IMR-90 (cell line): ENCODE results near the gene COG4. TPM values are rescaled to one million over a fixed set of nuclear protein-coding genes. Genes with fewer than 3 reads are reported as not detected.

ENCODE experiments used
- ATAC-seq: fragments of 200-7000 bp; cut with Tn5 transposase; 2 replicates; pipeline ENCODE4 v1.9.1; 2020; ENCODE audit warnings: low read depth, mild to moderate bottlenecking, moderate library complexity
- BruUV-seq: library from RNA; stranded (reverse); fragments of 400-500 nt; replicated peaks from 2 replicates; lab custom pipeline; 2021; lab: Mats Ljungman, UMichigan
- CTCF ChIA-PET: fragments of 300-600 bp; formaldehyde crosslinking; extraction: SDS; loops from one replicate; lab custom pipeline; 2021; ENCODE audit warnings: antibody characterized with exemption; lab: Yijun Ruan, JAX
- POLR2A ChIA-PET: fragments of 300-600 bp; sonication (Branson Sonifier 250); formaldehyde crosslinking; loops from one replicate; lab custom pipeline; 2022; ENCODE audit warnings: antibody characterized with exemption; ENCODE audit not compliant: unreplicated experiment; lab: Charles Lee
- DNase-seq: peaks from one replicate; pipeline ENCODE4 v3.0.0; 2013
- H2AFZ ChIP-seq: replicated peaks from 2 replicates; pipeline ENCODE3; 2013; ENCODE audit warnings: low read length, mild to moderate bottlenecking; ENCODE audit not compliant: poor library complexity
- H2AK5ac ChIP-seq: 2 replicates; pipeline ENCODE4 v1.6.1; 2013; ENCODE audit warnings: low read depth, low read length, inconsistent platforms
- H2AK9ac ChIP-seq: replicated peaks from 2 replicates; pipeline ENCODE3; 2013; ENCODE audit warnings: mild to moderate bottlenecking, low read depth, low read length, moderate library complexity; ENCODE audit not compliant: poor library complexity
- H2BK120ac ChIP-seq: 2 replicates; pipeline ENCODE4 v1.6.1; 2013; ENCODE audit warnings: low read depth, low read length, inconsistent platforms
- H2BK15ac ChIP-seq: 3 replicates; pipeline ENCODE4 v1.6.1; 2013; ENCODE audit warnings: low read depth, low read length, inconsistent platforms
- H2BK20ac ChIP-seq: 2 replicates; pipeline ENCODE4 v1.6.1; 2013; ENCODE audit warnings: low read depth, mild to moderate bottlenecking, inconsistent platforms, low read length, moderate library complexity
- H2BK5ac ChIP-seq: 2 replicates; pipeline ENCODE4 v1.6.1; 2013; ENCODE audit warnings: mild to moderate bottlenecking, low read depth, low read length, inconsistent platforms; ENCODE audit not compliant: poor library complexity, severe bottlenecking
- H3K14ac ChIP-seq: replicated peaks from 2 replicates; pipeline ENCODE4 v1.6.1; 2013; ENCODE audit warnings: low read depth, low read length, inconsistent platforms
- H3K18ac ChIP-seq: 2 replicates; pipeline ENCODE4 v1.6.1; 2013; ENCODE audit warnings: low read depth, low read length, control low read depth
- H3K23ac ChIP-seq: 2 replicates; pipeline ENCODE4 v1.6.1; 2013; ENCODE audit warnings: low read depth, low read length, inconsistent platforms
- H3K27ac ChIP-seq: 2 replicates; pipeline ENCODE4 v1.5.1; 2013; ENCODE audit warnings: mild to moderate bottlenecking, control low read depth, low read length; ENCODE audit not compliant: insufficient read depth
- H3K27me3 ChIP-seq: 2 replicates; pipeline ENCODE4 v1.6.1; 2013; ENCODE audit warnings: low read length; ENCODE audit not compliant: control insufficient read depth, insufficient read depth
- H3K36me3 ChIP-seq: 2 replicates; pipeline ENCODE4 v1.6.1; 2013; ENCODE audit warnings: low read length, mixed read lengths; ENCODE audit not compliant: control insufficient read depth, insufficient read depth
- H3K4ac ChIP-seq: 2 replicates; pipeline ENCODE4 v1.6.1; 2013; ENCODE audit warnings: low read depth, low read length, inconsistent platforms
- H3K4me1 ChIP-seq: 2 replicates; pipeline ENCODE4 v1.6.1; 2013; ENCODE audit warnings: low read length, mixed read lengths; ENCODE audit not compliant: control insufficient read depth, insufficient read depth
- H3K4me2 ChIP-seq: 2 replicates; pipeline ENCODE4 v1.6.1; 2013; ENCODE audit warnings: low read depth, mild to moderate bottlenecking, control low read depth, low read length, moderate library complexity
- H3K4me3 ChIP-seq: 2 replicates; pipeline ENCODE4 v1.5.1; 2013; ENCODE audit warnings: low read depth, mild to moderate bottlenecking, control low read depth, low read length, moderate library complexity; ENCODE audit not compliant: insufficient read depth
- H3K56ac ChIP-seq: 2 replicates; pipeline ENCODE4 v1.6.1; 2013; ENCODE audit warnings: low read length, inconsistent platforms; ENCODE audit not compliant: insufficient read depth; ENCODE audit errors: extremely low read depth
- H3K79me1 ChIP-seq, 2 experiments: 2 replicates each; pipeline ENCODE4 v1.6.1; 2013; ENCODE audit warnings: low read length in 2 of 2, inconsistent platforms in 1 of 2, low read depth in 1 of 2
- H3K9ac ChIP-seq: 2 replicates; pipeline ENCODE4 v1.6.1; 2013; ENCODE audit warnings: low read depth, low read length, control low read depth
- H3K9me1 ChIP-seq: 2 replicates; pipeline ENCODE4 v1.6.1; 2013; ENCODE audit warnings: low read length, inconsistent platforms; ENCODE audit not compliant: insufficient read depth
- H3K9me3 ChIP-seq: 2 replicates; pipeline ENCODE4 v1.6.1; 2013; ENCODE audit warnings: low read length; ENCODE audit not compliant: control insufficient read depth, insufficient read depth
- H4K20me1 ChIP-seq: 2 replicates; pipeline ENCODE4 v1.6.1; 2013; ENCODE audit warnings: low read length, inconsistent platforms; ENCODE audit not compliant: insufficient read depth
- H4K5ac ChIP-seq: 2 replicates; pipeline ENCODE4 v1.6.1; 2013; ENCODE audit warnings: mild to moderate bottlenecking, low read depth, low read length, control low read depth
- H4K8ac ChIP-seq, 2 experiments: 2 replicates each; pipeline ENCODE4 v1.6.1; 2013; ENCODE audit warnings: low read depth in 2 of 2, low read length in 2 of 2, control low read depth in 1 of 2, inconsistent platforms in 1 of 2
- H4K91ac ChIP-seq: 2 replicates; pipeline ENCODE4 v1.6.1; 2013; ENCODE audit warnings: low read depth, low read length, inconsistent platforms; ENCODE audit not compliant: insufficient read depth
- BHLHE40 ChIP-seq: fragments of 150-350 bp; IDR thresholded peaks from 2 replicates; pipeline ENCODE4 v1.6.1; 2016; ENCODE audit warnings: mild to moderate bottlenecking, low read depth, low read length
- FOS ChIP-seq: fragments of 150-350 bp; IDR thresholded peaks from 2 replicates; pipeline ENCODE4 v1.6.1; 2016; ENCODE audit warnings: low read depth, low read length
- MAZ ChIP-seq: IDR thresholded peaks from 2 replicates; pipeline ENCODE4 v1.6.1; 2012; ENCODE audit warnings: low read depth, mild to moderate bottlenecking, low read length, improper control_type of control experiment, moderate library complexity, borderline replicate concordance
- MXI1 ChIP-seq: IDR thresholded peaks from 2 replicates; pipeline ENCODE4 v1.6.1; 2012; ENCODE audit warnings: low read depth, mild to moderate bottlenecking, low read length, moderate library complexity, borderline replicate concordance
- NFE2L2 ChIP-seq: fragments of 150-350 bp; IDR thresholded peaks from 2 replicates; pipeline ENCODE4 v1.6.1; 2016; ENCODE audit warnings: low read depth, mild to moderate bottlenecking, low read length
- RCOR1 ChIP-seq: IDR thresholded peaks from 2 replicates; pipeline ENCODE4 v1.6.1; 2012; ENCODE audit warnings: mild to moderate bottlenecking, low read length, improper control_type of control experiment; ENCODE audit not compliant: insufficient replicate concordance
- RFX5 ChIP-seq: IDR thresholded peaks from 2 replicates; pipeline ENCODE4 v1.8.0; 2012; ENCODE audit warnings: low read depth, mild to moderate bottlenecking, low read length, moderate library complexity
- WGBS, 2 experiments: methylation state at CpG; one replicate each; pipeline versions ENCODE4 v1.1.5 to v1.1.7; 2013; ENCODE audit warnings: missing lambda C conversion rate in 2 of 2; ENCODE audit not compliant: insufficient read length in 1 of 2; ENCODE audit errors: extremely low coverage in 2 of 2; 5-methylcytosine and 5-hydroxymethylcytosine counted together
- dilution Hi-C: fragments of 300-500 bp; cut with HindIII; formaldehyde crosslinking; loops from one replicate; pipeline ENCODE4 v1.14.3; 2018; ENCODE audit warnings: low sequenced_read_pairs; ENCODE audit not compliant: unreplicated experiment
- in situ Hi-C: fragments of 300-500 bp; cut with MboI; formaldehyde crosslinking; loops from 3 replicates; pipeline ENCODE4 v1.14.3; 2019; ENCODE audit warnings: low sequenced_read_pairs, inconsistent platforms, mixed read lengths
- intact Hi-C: fragments of 100-400 bp; cut with micrococcal nuclease; formaldehyde crosslinking; loops from 2 replicates; pipeline ENCODE4 v1.10.0; 2022
- polyA plus RNA-seq, 3 experiments: library from polyadenylated mRNA; depleted of rRNA; stranded (reverse); fragments of >200 nt; gene quantifications; 2 replicates each; pipeline ENCODE4 v1.2.3, GENCODE V29; 2012; ENCODE audit warnings: low replicate concordance in 1 of 3
- total RNA-seq: library from RNA; depleted of rRNA; stranded (reverse); fragments of >200 nt; gene quantifications from 2 replicates; pipeline ENCODE4 v1.2.3, GENCODE V29; 2012
- TF ChIP-seq, protein P1 (sequence below): fragments of 150-350 bp; IDR thresholded peaks from 2 replicates; pipeline ENCODE4 v1.6.1; 2017; ENCODE audit warnings: mild to moderate bottlenecking, antibody characterized with exemption, low read length, low read depth
- TF ChIP-seq, protein P2 (sequence below): conservative IDR thresholded peaks from 2 replicates; pipeline ENCODE4 v1.5.1; 2012; ENCODE audit warnings: mild to moderate bottlenecking, low read depth, low read length, improper control_type of control experiment

The COG4 gene
- total and polyA plus RNA-seq, 2 of the 4 experiments (the other 2 are of a cell fraction), result 47.5 to 96.1 TPM

DNA sequence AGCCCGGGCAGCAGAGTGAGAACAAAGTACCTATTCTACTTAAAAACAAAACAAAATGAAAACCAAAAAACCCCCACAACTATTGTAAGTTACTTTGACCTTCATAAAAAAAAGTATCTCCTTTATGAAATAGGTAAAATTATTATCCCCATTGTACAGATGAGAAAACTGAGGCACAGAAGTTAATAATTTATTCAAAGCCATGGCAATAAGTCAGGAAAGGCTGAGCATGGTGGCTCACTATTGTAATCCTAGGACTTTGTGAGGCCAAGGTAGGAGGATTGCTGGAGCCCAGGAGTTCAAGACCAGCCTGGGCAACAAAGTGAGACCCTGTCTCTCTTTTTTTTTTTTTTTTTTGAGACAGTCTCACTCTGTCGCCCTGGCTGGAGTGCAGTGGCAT lies 38.5 kb downstream of the COG4 start:
- no peak overlapping the region for H3K56ac ChIP-seq
- H3K9me3 ChIP-seq, result no peaks in the 10 kb centered on the region
- H2BK120ac ChIP-seq, result no peak overlapping the region
- 0 out of 4 replicates have a peak, but pooled peaks cover 0 to 4% of the 10 kb centered on the region in 2 experiments for H3K79me1 ChIP-seq
- no TSS peak for BruUV-seq
- TF ChIP-seq, protein P1, sequence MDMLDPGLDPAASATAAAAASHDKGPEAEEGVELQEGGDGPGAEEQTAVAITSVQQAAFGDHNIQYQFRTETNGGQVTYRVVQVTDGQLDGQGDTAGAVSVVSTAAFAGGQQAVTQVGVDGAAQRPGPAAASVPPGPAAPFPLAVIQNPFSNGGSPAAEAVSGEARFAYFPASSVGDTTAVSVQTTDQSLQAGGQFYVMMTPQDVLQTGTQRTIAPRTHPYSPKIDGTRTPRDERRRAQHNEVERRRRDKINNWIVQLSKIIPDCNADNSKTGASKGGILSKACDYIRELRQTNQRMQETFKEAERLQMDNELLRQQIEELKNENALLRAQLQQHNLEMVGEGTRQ, result no peak
- TF ChIP-seq RCOR1 (no peak), MXI1 (no peak), MAZ (no peak), NFE2L2 (no peak), BHLHE40 (no peak), RFX5 (no peak), FOS (no peak)
- TF ChIP-seq, protein P2, sequence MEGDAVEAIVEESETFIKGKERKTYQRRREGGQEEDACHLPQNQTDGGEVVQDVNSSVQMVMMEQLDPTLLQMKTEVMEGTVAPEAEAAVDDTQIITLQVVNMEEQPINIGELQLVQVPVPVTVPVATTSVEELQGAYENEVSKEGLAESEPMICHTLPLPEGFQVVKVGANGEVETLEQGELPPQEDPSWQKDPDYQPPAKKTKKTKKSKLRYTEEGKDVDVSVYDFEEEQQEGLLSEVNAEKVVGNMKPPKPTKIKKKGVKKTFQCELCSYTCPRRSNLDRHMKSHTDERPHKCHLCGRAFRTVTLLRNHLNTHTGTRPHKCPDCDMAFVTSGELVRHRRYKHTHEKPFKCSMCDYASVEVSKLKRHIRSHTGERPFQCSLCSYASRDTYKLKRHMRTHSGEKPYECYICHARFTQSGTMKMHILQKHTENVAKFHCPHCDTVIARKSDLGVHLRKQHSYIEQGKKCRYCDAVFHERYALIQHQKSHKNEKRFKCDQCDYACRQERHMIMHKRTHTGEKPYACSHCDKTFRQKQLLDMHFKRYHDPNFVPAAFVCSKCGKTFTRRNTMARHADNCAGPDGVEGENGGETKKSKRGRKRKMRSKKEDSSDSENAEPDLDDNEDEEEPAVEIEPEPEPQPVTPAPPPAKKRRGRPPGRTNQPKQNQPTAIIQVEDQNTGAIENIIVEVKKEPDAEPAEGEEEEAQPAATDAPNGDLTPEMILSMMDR, result no peak
- CTCF ChIA-PET, result interaction anchor here (1.2 kb wide), 1 partner anchor 52 kb away, joined by 3 read pairs; no protein-coding TSS in a partner anchor
- no peak overlapping the region for H2BK15ac ChIP-seq
- H3K4ac ChIP-seq, result no peak overlapping the region
- H2AFZ ChIP-seq, result no peak overlapping the region
- no peak overlapping the region for H3K27ac ChIP-seq
- no peak overlapping the region for H2AK5ac ChIP-seq
- dilution Hi-C loops (no loop called here), intact Hi-C loops (loop anchor here (5.0 kb wide), 1 partner anchor 103 kb away; no protein-coding TSS in a partner anchor), in situ Hi-C loops (no loop called here)
- POLR2A ChIA-PET, result no interaction called here
- no CpG with 5 or more reads among the region's 2 CpGs for WGBS, 2 experiments
- H3K36me3 ChIP-seq, result peaks cover 43% of the 10 kb centered on the region
- H3K18ac ChIP-seq, result no peak overlapping the region
- H3K4me1 ChIP-seq, result peaks cover 8% of the 10 kb centered on the region
- no peak overlapping the region for H4K91ac ChIP-seq
- no peak overlapping the region for H2BK5ac ChIP-seq
- H3K9ac ChIP-seq, result no peak overlapping the region
- no peaks in the 10 kb centered on the region for H3K27me3 ChIP-seq
- H3K4me3 ChIP-seq, result no peak overlapping the region
- ATAC-seq (no peak), DNase-seq (no peak)
- H4K5ac ChIP-seq, result no peak overlapping the region
- H2BK20ac ChIP-seq, result no peak overlapping the region
- H4K8ac ChIP-seq, result no peak overlapping the region
- H4K20me1 ChIP-seq, result no peaks in the 10 kb centered on the region
- H3K23ac ChIP-seq, result no peak overlapping the region
- H3K14ac ChIP-seq, result no peak overlapping the region
- no peak overlapping the region for H2AK9ac ChIP-seq
- no peak overlapping the region for H3K4me2 ChIP-seq
- H3K9me1 ChIP-seq, result peaks cover 20% of the 10 kb centered on the region
